ENCODE results near the gene SSBP3. TPM values are rescaled to one million over a fixed set of nuclear protein-coding genes. Genes with fewer than 3 reads are reported as not detected.

The SSBP3 gene
- total and polyA plus RNA-seq, 2 of the 13 experiments (the other 11 are each of a cell fraction or from before 2014, with no cell fraction given): 8.5 to 17.6 TPM

GRCh38 chr1:54199765-54200518, 206.3 kb downstream of the SSBP3 start, which contains the start of the genes CYB5RL and MRPL37 (continued):
- TF ChIP-seq SSRP1 (CRISPR knock-in tag; IDR thresholded peaks at IDR 0.05) (no peak), RNF2 (conservative IDR thresholded peaks at IDR 0.05; ENCODE audit: low read depth) (no peak), E2F2 (CRISPR knock-in tag; IDR thresholded peaks at IDR 0.05; ENCODE audit: borderline replicate concordance) (peak; percentile 40; the same call in 1 of the 2 replicates), FIP1L1 (IDR thresholded peaks at IDR 0.05; ENCODE audit: borderline replicate concordance, insufficient read depth, low read depth, low read length) (no peak), TEAD2 (CRISPR knock-in tag; IDR thresholded peaks at IDR 0.05) (no peak), ZNF790 (CRISPR knock-in tag; IDR thresholded peaks at IDR 0.05; ENCODE audit: borderline replicate concordance) (no peak), THAP9 (CRISPR knock-in tag; IDR thresholded peaks at IDR 0.05; ENCODE audit: borderline replicate concordance) (peak; percentile 66; the same call in 1 of the 2 replicates), TEF (CRISPR knock-in tag; IDR thresholded peaks at IDR 0.05) (no peak), PHF21A (CRISPR knock-in tag; IDR thresholded peaks at IDR 0.05) (peak; percentile 88), ZNF18 (CRISPR knock-in tag; IDR thresholded peaks at IDR 0.05; ENCODE audit: insufficient replicate concordance) (peak; percentile 29), REL (CRISPR knock-in tag; conservative IDR thresholded peaks at IDR 0.05) (no peak), ZNF256 (CRISPR knock-in tag; conservative IDR thresholded peaks at IDR 0.05) (no peak), ZFP41 (CRISPR knock-in tag; IDR thresholded peaks at IDR 0.05; ENCODE audit: borderline replicate concordance) (no peak), ZFP91 (CRISPR knock-in tag; IDR thresholded peaks at IDR 0.05; ENCODE audit: borderline replicate concordance) (peak; percentile 83; the same call in 1 of the 2 replicates), YY1 (IDR thresholded peaks at IDR 0.05; ENCODE audit: insufficient read depth, insufficient replicate concordance, low read depth, low read length) (peak; percentile 96), SRF (IDR thresholded peaks at IDR 0.05; ENCODE audit: low read depth, low read length) (no peak), ZFP36 (IDR thresholded peaks at IDR 0.05; ENCODE audit: borderline replicate concordance, low read depth, low read length, partially characterized antibody) (no peak)
